Keratinocyte (primary cell): ENCODE data around the gene TSHZ3. TPM values are rescaled to one million over a fixed set of nuclear protein-coding genes. Genes with fewer than 3 reads are reported as not detected.

Experiments
- DNase-seq: peaks from one replicate; pipeline ENCODE4 v3.0.0-alpha.2; 2011; ENCODE audit warnings: low read depth, missing footprints, low spot score
- FAIRE-seq: peaks from 2 replicates; lab custom pipeline; 2011; peaks lifted over from hg19 to GRCh38; lab: Jason Lieb, UNC
- H2AFZ ChIP-seq: 2 replicates; pipeline ENCODE4 v1.6.0; 2012; ENCODE audit warnings: low read length, control low read depth, inconsistent platforms; ENCODE audit not compliant: control insufficient read depth
- H3K27ac ChIP-seq: 2 replicates; pipeline ENCODE4 v1.5.1; 2011; ENCODE audit warnings: low read length; ENCODE audit not compliant: control insufficient read depth, insufficient read depth
- H3K27me3 ChIP-seq: 3 replicates; pipeline ENCODE4 v1.6.0; 2011; ENCODE audit warnings: low read length; ENCODE audit not compliant: control insufficient read depth, insufficient read depth; ENCODE audit errors: extremely low read depth
- H3K36me3 ChIP-seq, 2 experiments: 2 replicates in 1 of 2; 3 replicates in 1 of 2; pipeline ENCODE4 v1.5.1; 2011; ENCODE audit warnings: low read length in 2 of 2, mild to moderate bottlenecking in 1 of 2; ENCODE audit not compliant: control insufficient read depth in 2 of 2, insufficient read depth in 2 of 2; ENCODE audit errors: extremely low read depth in 1 of 2
- H3K4me1 ChIP-seq: 3 replicates; pipeline ENCODE4 v1.5.1; 2011; ENCODE audit warnings: low read length; ENCODE audit not compliant: control insufficient read depth, insufficient read depth; ENCODE audit errors: extremely low read depth
- H3K4me2 ChIP-seq: 3 replicates; pipeline ENCODE4 v1.6.0; 2011; ENCODE audit warnings: low read depth, low read length; ENCODE audit not compliant: control insufficient read depth, insufficient read depth; ENCODE audit errors: extremely low read depth
- H3K4me3 ChIP-seq, 3 experiments: fragments of 200-600 bp in 1 of 3; sonication (generic) in 1 of 3; 2 replicates in 2 of 3; 3 replicates in 1 of 3; pipeline ENCODE4 v1.5.1; 2011 to 2016; ENCODE audit warnings: low read length in 3 of 3, mild to moderate bottlenecking in 3 of 3, control low read depth in 2 of 3, inconsistent platforms in 1 of 3, low read depth in 1 of 3, mixed read lengths in 1 of 3, mixed run types in 1 of 3, moderate library complexity in 1 of 3; ENCODE audit not compliant: control insufficient read depth in 2 of 3, insufficient read depth in 2 of 3; ENCODE audit errors: extremely low read depth in 1 of 3
- H3K79me2 ChIP-seq: 2 replicates; pipeline ENCODE4 v1.6.0; 2012; ENCODE audit warnings: low read length; ENCODE audit not compliant: control insufficient read depth, insufficient read depth
- H3K9ac ChIP-seq: 3 replicates; pipeline ENCODE4 v1.6.0; 2011; ENCODE audit warnings: low read length; ENCODE audit not compliant: control insufficient read depth, insufficient read depth; ENCODE audit errors: extremely low read depth
- H3K9me1 ChIP-seq: 3 replicates; pipeline ENCODE4 v1.6.0; 2011; ENCODE audit warnings: low read length; ENCODE audit not compliant: control insufficient read depth, insufficient read depth; ENCODE audit errors: extremely low read depth
- H3K9me3 ChIP-seq: 2 replicates; pipeline ENCODE4 v1.5.1; 2012; ENCODE audit warnings: low read depth, low read length; ENCODE audit not compliant: control insufficient read depth
- H4K20me1 ChIP-seq: 3 replicates; pipeline ENCODE4 v1.6.0; 2011; ENCODE audit warnings: low read length; ENCODE audit not compliant: control insufficient read depth, insufficient read depth; ENCODE audit errors: extremely low read depth
- EZH2 ChIP-seq: IDR thresholded peaks from one replicate; pipeline ENCODE4 v1.6.1; 2012; ENCODE audit warnings: inconsistent platforms, mild to moderate bottlenecking, low read length, moderate library complexity
- dilution Hi-C: fragments of 300-500 bp; cut with MboI; formaldehyde crosslinking; loops from one replicate; pipeline ENCODE4 v1.7.0; 2020; ENCODE audit warnings: low sequenced_read_pairs; ENCODE audit not compliant: extremely low pct_ligation_motif_present
- polyA plus RNA-seq, 5 experiments: library from polyadenylated mRNA; depleted of rRNA in 3 of 5; stranded (reverse) in 3 of 5; stranded (forward) in 1 of 5; unstranded in 1 of 5; fragments of >200 nt; gene quantifications; 1 replicate in 1 of 5; 2 replicates in 3 of 5; 3 replicates in 1 of 5; pipeline versions ENCODE4 v1.2.1 to v1.2.3, GENCODE V29; 2011 to 2012; ENCODE audit warnings: missing spikeins in 2 of 5, low read depth in 1 of 5, low replicate concordance in 1 of 5
- TF ChIP-seq, protein P1 (sequence below), 3 experiments: IDR thresholded peaks in 1 of 3; conservative IDR thresholded peaks in 1 of 3; optimal IDR thresholded peaks in 1 of 3; 2 replicates in 2 of 3; 3 replicates in 1 of 3; pipeline versions ENCODE3 to v1.5.1; 2011; ENCODE audit warnings: low read length in 3 of 3, mild to moderate bottlenecking in 3 of 3, moderate library complexity in 2 of 3, control low read depth in 1 of 3, inconsistent platforms in 1 of 3; ENCODE audit not compliant: insufficient read depth in 2 of 3; ENCODE audit errors: extremely low read depth in 1 of 3

Gene TSHZ3
- polyA plus RNA-seq, 1 donor (not counting 4 experiments of a cell fraction or from before 2014, with no cell fraction given): 3.6 TPM

DNA sequence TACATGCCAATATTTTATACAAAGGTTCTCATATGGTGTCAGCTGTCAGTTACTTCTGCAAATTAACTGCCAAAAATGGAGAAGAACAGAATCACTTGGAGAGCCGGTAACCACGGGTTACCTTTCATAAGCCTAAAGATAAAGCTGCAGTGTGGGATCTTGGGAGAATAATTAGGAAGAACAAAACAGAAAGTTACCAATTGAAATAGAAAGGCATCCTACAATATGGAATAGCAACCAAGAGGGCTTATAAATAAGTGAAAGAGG is 74.2 kb downstream of the TSHZ3 start:
- Histone ChIP-seq H4K20me1 (no peaks in the 10 kb centered on the region), H3K4me3 (no peak overlapping the region)
- FAIRE-seq: no peak

GRCh38 chr19:31274251-31275067 is 74.8 kb downstream of the TSHZ3 start:
- no peak overlapping the region for H3K4me2 ChIP-seq
- H3K79me2 ChIP-seq: no peaks in the 10 kb centered on the region
- peaks cover 5 to 14% of the 10 kb centered on the region in 2 experiments for H3K36me3 ChIP-seq
- dilution Hi-C loops: no loop called here
- FAIRE-seq (no peak), DNase-seq (no peak)
- no peaks in the 10 kb centered on the region for H3K27me3 ChIP-seq
- H3K4me1 ChIP-seq: no peaks in the 10 kb centered on the region
- H2AFZ ChIP-seq: no peak overlapping the region
- no peak overlapping the region for H3K4me3 ChIP-seq
- H3K9me1 ChIP-seq: no peaks in the 10 kb centered on the region
- H4K20me1 ChIP-seq: no peaks in the 10 kb centered on the region
- no peak overlapping the region for H3K27ac ChIP-seq
- H3K9ac ChIP-seq: no peak overlapping the region
- no peak for TF ChIP-seq EZH2
- TF ChIP-seq, protein P1, sequence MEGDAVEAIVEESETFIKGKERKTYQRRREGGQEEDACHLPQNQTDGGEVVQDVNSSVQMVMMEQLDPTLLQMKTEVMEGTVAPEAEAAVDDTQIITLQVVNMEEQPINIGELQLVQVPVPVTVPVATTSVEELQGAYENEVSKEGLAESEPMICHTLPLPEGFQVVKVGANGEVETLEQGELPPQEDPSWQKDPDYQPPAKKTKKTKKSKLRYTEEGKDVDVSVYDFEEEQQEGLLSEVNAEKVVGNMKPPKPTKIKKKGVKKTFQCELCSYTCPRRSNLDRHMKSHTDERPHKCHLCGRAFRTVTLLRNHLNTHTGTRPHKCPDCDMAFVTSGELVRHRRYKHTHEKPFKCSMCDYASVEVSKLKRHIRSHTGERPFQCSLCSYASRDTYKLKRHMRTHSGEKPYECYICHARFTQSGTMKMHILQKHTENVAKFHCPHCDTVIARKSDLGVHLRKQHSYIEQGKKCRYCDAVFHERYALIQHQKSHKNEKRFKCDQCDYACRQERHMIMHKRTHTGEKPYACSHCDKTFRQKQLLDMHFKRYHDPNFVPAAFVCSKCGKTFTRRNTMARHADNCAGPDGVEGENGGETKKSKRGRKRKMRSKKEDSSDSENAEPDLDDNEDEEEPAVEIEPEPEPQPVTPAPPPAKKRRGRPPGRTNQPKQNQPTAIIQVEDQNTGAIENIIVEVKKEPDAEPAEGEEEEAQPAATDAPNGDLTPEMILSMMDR (optimal IDR thresholded peaks at IDR 0.05 in 1 of 3, IDR thresholded peaks at IDR 0.05 in 1 of 3, conservative IDR thresholded peaks at IDR 0.05 in 1 of 3; ENCODE audit: extremely low read depth in 1 of 3, insufficient read depth in 2 of 3, low read length in 3 of 3): no peak
- H3K9me3 ChIP-seq: no peaks in the 10 kb centered on the region

More for the DNA sequence above, 74.2 kb downstream of the TSHZ3 start:
- Histone ChIP-seq H2AFZ (no peak overlapping the region), H3K4me2 (no peak overlapping the region), H3K4me1 (no peaks in the 10 kb centered on the region), H3K79me2 (no peaks in the 10 kb centered on the region), H3K36me3 (peaks cover 5 to 14% of the 10 kb centered on the region in 2 experiments), H3K9me1 (no peaks in the 10 kb centered on the region), H3K9me3 (no peaks in the 10 kb centered on the region), H3K27me3 (no peaks in the 10 kb centered on the region), H3K27ac (no peak overlapping the region), H3K9ac (no peak overlapping the region)
- DNase-seq: no peak
- dilution Hi-C loops: no loop called here
- TF ChIP-seq EZH2: no peak
- TF ChIP-seq, protein P1 (optimal IDR thresholded peaks at IDR 0.05 in 1 of 3, IDR thresholded peaks at IDR 0.05 in 1 of 3, conservative IDR thresholded peaks at IDR 0.05 in 1 of 3; ENCODE audit: extremely low read depth in 1 of 3, insufficient read depth in 2 of 3, low read length in 3 of 3): no peak
